Uterus (tissue), 2 donors: ENCODE measurements around the gene DERA.

ENCODE experiments used
- POLR2A ChIP-seq, 2 donors: fragments of 450-650 bp; IDR thresholded peaks; one replicate each; pipeline ENCODE4 v1.6.1; 2016; ENCODE audit warnings: antibody characterized with exemption in 2 of 2, mild to moderate bottlenecking in 1 of 2, moderate library complexity in 1 of 2
- TF ChIP-seq, protein P1 (sequence below), 4 experiments: fragments of 200-600 bp in 2 of 4; fragments of 450-650 bp in 2 of 4; sonication (generic) in 2 of 4; IDR thresholded peaks; one replicate each; pipeline ENCODE4 v1.5.1; 2016 to 2019; ENCODE audit warnings: antibody characterized with exemption in 4 of 4, mild to moderate bottlenecking in 2 of 4, moderate library complexity in 1 of 4

- TF ChIP-seq, protein P1, sequence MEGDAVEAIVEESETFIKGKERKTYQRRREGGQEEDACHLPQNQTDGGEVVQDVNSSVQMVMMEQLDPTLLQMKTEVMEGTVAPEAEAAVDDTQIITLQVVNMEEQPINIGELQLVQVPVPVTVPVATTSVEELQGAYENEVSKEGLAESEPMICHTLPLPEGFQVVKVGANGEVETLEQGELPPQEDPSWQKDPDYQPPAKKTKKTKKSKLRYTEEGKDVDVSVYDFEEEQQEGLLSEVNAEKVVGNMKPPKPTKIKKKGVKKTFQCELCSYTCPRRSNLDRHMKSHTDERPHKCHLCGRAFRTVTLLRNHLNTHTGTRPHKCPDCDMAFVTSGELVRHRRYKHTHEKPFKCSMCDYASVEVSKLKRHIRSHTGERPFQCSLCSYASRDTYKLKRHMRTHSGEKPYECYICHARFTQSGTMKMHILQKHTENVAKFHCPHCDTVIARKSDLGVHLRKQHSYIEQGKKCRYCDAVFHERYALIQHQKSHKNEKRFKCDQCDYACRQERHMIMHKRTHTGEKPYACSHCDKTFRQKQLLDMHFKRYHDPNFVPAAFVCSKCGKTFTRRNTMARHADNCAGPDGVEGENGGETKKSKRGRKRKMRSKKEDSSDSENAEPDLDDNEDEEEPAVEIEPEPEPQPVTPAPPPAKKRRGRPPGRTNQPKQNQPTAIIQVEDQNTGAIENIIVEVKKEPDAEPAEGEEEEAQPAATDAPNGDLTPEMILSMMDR (IDR thresholded peaks at IDR 0.05): peak; percentile 48 to 61 (median 58)
- TF ChIP-seq POLR2A (IDR thresholded peaks at IDR 0.05): no peak
Measured at GRCh38 chr12:15899282-15899870, 11.8 kb upstream of the DERA start.
